ENCODE measurements around the gene SHISA7. TPM values are rescaled to one million over a fixed set of nuclear protein-coding genes. Genes with fewer than 3 reads are reported as not detected.
"Not testable (repeated sequence)": the region's sequence is repeated elsewhere in the genome, so short reads cannot be mapped to it uniquely, and the experiment has no call there.

Gene SHISA7
- total RNA-seq, 2 donors from 2014 or later, result not detected

GRCh38 chr19:55406091-55406825 is 36.8 kb downstream of the SHISA7 start:
- WGBS, 2 experiments (ENCODE audit: insufficient coverage in 1 of 2, insufficient read length in 1 of 2), result 83 to 89% methylated on average over 9 to 14 of the region's 14 CpGs
- no peak for TF ChIP-seq CTCF (conservative IDR thresholded peaks at IDR 0.05)
- H3K27me3 ChIP-seq (ENCODE audit: control insufficient read depth, insufficient read depth, low read length, poor library complexity, severe bottlenecking), result no peaks in the 10 kb centered on the region
- peak overlapping the region; percentile 62 for H3K27ac Mint-ChIP-seq
- H3K27ac ChIP-seq (ENCODE audit: low read depth, low read length), result no peak overlapping the region
- peak overlapping the region; percentile 79 for H3K4me3 Mint-ChIP-seq
- peaks cover 19% of the 10 kb centered on the region for H3K27me3 Mint-ChIP-seq (ENCODE audit: insufficient read depth)
- peaks cover 50% of the 10 kb centered on the region for H3K36me3 Mint-ChIP-seq (ENCODE audit: low read depth)
- peaks cover 14% of the 10 kb centered on the region for H3K4me1 Mint-ChIP-seq
- H3K9ac ChIP-seq (ENCODE audit: extremely low read depth, low read length, poor library complexity, severe bottlenecking), result peak overlapping the region; percentile 84
- peaks cover 30% of the 10 kb centered on the region for H3K9me3 ChIP-seq (ENCODE audit: control insufficient read depth, low read length)
- peak; percentile 39 for DNase-seq
- peaks cover 28% of the 10 kb centered on the region for H3K9me3 Mint-ChIP-seq
- H3K4me1 ChIP-seq (ENCODE audit: control insufficient read depth, insufficient read depth, low read length), result peaks cover 2% of the 10 kb centered on the region
- H3K36me3 ChIP-seq (ENCODE audit: control insufficient read depth, insufficient read depth, low read length), result peaks cover 48% of the 10 kb centered on the region
- peak overlapping the region; percentile 92 for H3K4me3 ChIP-seq (ENCODE audit: low read length)

GRCh38 chr19:55405638-55406037 is 37.5 kb downstream of the SHISA7 start:
- peaks cover 2% of the 10 kb centered on the region for H3K4me1 ChIP-seq (ENCODE audit: control insufficient read depth, insufficient read depth, low read length)
- peak overlapping the region; percentile 62 for H3K27ac Mint-ChIP-seq
- peaks cover 13% of the 10 kb centered on the region for H3K27me3 Mint-ChIP-seq (ENCODE audit: insufficient read depth)
- no peak overlapping the region for H3K27ac ChIP-seq (ENCODE audit: low read depth, low read length)
- H3K4me3 Mint-ChIP-seq, result peak overlapping the region; percentile 79
- 89 to 100% methylated on average over 4 to 5 of the region's 5 CpGs for WGBS, 2 experiments (ENCODE audit: insufficient coverage in 1 of 2, insufficient read length in 1 of 2)
- H3K36me3 Mint-ChIP-seq (ENCODE audit: low read depth), result peaks cover 53% of the 10 kb centered on the region
- no peaks in the 10 kb centered on the region for H3K27me3 ChIP-seq (ENCODE audit: control insufficient read depth, insufficient read depth, low read length, poor library complexity, severe bottlenecking)
- peaks cover 48% of the 10 kb centered on the region for H3K36me3 ChIP-seq (ENCODE audit: control insufficient read depth, insufficient read depth, low read length)
- H3K4me3 ChIP-seq (ENCODE audit: low read length), result peak overlapping the region; percentile 92
- H3K9ac ChIP-seq (ENCODE audit: extremely low read depth, low read length, poor library complexity, severe bottlenecking), result no peak overlapping the region
- no peak for TF ChIP-seq CTCF (conservative IDR thresholded peaks at IDR 0.05)
- H3K4me1 Mint-ChIP-seq, result peaks cover 14% of the 10 kb centered on the region
- peaks cover 24% of the 10 kb centered on the region for H3K9me3 Mint-ChIP-seq
- peaks cover 23% of the 10 kb centered on the region for H3K9me3 ChIP-seq (ENCODE audit: control insufficient read depth, low read length)
- DNase-seq, result peak; percentile 25

GRCh38 chr19:55402509-55402908 is 40.6 kb downstream of the SHISA7 start:
- no peaks in the 10 kb centered on the region for H3K27me3 ChIP-seq (ENCODE audit: control insufficient read depth, insufficient read depth, low read length, poor library complexity, severe bottlenecking)
- no peaks in the 10 kb centered on the region for H3K9me3 ChIP-seq (ENCODE audit: control insufficient read depth, low read length)
- Mint-ChIP-seq H3K4me1 (peaks cover 14% of the 10 kb centered on the region), H3K36me3 (ENCODE audit: low read depth) (peaks cover 50% of the 10 kb centered on the region), H3K9me3 (no peaks in the 10 kb centered on the region), H3K27me3 (ENCODE audit: insufficient read depth) (peaks cover 7% of the 10 kb centered on the region), H3K4me3 (no peak overlapping the region), H3K27ac (no peak overlapping the region)
- no peak overlapping the region for H3K9ac ChIP-seq (ENCODE audit: extremely low read depth, low read length, poor library complexity, severe bottlenecking)
- peaks cover 53% of the 10 kb centered on the region for H3K36me3 ChIP-seq (ENCODE audit: control insufficient read depth, insufficient read depth, low read length)
- no CpG with 5 or more reads among the region's 2 CpGs for WGBS, 2 experiments (ENCODE audit: insufficient coverage in 1 of 2, insufficient read length in 1 of 2)
- H3K4me3 ChIP-seq (ENCODE audit: low read length), result no peak overlapping the region
- no peak for TF ChIP-seq CTCF (conservative IDR thresholded peaks at IDR 0.05)
- no peak overlapping the region for H3K27ac ChIP-seq (ENCODE audit: low read depth, low read length)
- DNase-seq, result no peak
- peaks cover 2% of the 10 kb centered on the region for H3K4me1 ChIP-seq (ENCODE audit: control insufficient read depth, insufficient read depth, low read length)

- H3K27ac ChIP-seq (ENCODE audit: low read depth, low read length); H3K4me3 ChIP-seq (ENCODE audit: low read length); H3K9me3 ChIP-seq (ENCODE audit: control insufficient read depth, low read length); DNase-seq; H3K9ac ChIP-seq (ENCODE audit: extremely low read depth, low read length, poor library complexity, severe bottlenecking); H3K4me3 Mint-ChIP-seq; H3K4me1 Mint-ChIP-seq; H3K27me3 ChIP-seq (ENCODE audit: control insufficient read depth, insufficient read depth, low read length, poor library complexity, severe bottlenecking); H3K27ac Mint-ChIP-seq; H3K9me3 Mint-ChIP-seq; H3K27me3 Mint-ChIP-seq (ENCODE audit: insufficient read depth); H3K4me1 ChIP-seq (ENCODE audit: control insufficient read depth, insufficient read depth, low read length): not testable (repeated sequence)
- WGBS, 2 experiments (ENCODE audit: insufficient coverage in 1 of 2, insufficient read length in 1 of 2), result 88% methylated on average over 11 of the region's 28 CpGs; no CpG with 5 or more reads in 1 of the 2 experiments
- peaks cover 45% of the 10 kb centered on the region for H3K36me3 Mint-ChIP-seq (ENCODE audit: low read depth)
- H3K36me3 ChIP-seq (ENCODE audit: control insufficient read depth, insufficient read depth, low read length), result peaks cover 49% of the 10 kb centered on the region
These were observed 41.7 kb downstream of the SHISA7 start for GRCh38 chr19:55401390-55401789.

Measured in endodermal cell (in vitro differentiated cells).